Measurements from ENCODE around the gene IL1A. TPM values are rescaled to one million over a fixed set of nuclear protein-coding genes. Genes with fewer than 3 reads are reported as not detected.

The IL1A gene
- total and polyA plus RNA-seq, 10 of the 15 experiments (the other 5 are each of a cell fraction or from before 2014, with no cell fraction given), result 0.10 to 8.7 (median 6.9) TPM

DNA sequence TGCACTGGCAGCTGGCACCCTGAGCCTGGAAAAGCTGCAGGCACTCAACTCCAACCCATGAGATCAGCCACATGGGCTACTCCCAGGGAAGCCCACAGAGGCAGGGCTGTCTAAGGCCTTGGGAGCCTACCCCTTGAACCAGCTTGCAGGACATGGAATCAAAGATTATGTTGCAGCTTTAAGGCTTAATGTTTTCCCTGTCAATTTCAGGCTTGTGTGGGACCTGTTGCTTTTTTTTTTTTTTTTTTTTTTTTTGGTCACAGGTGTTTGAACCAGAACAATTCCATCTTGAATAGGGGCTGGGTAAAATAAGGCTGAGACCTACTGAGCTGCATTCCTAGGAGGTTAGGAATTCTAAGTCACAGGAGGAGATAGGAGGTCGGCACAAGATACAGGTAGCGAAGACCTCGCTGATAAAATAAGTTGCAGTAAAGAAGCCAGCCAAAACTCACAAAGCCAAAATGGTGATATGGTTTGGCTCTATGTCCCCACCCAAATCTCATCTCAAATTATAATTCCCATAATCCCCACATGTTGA lies 7.5 kb upstream of the IL1A start:
- FAIRE-seq (no peak), ATAC-seq (no peak), DNase-seq (ENCODE audit: low read depth, low spot score) (no peak)
- Histone ChIP-seq H3K36me3 (ENCODE audit: control insufficient read depth in 2 of 2, insufficient read depth in 2 of 2, low read length in 1 of 2) (no peaks in the 10 kb centered on the region), H2AFZ (ENCODE audit: control insufficient read depth, low read depth, low read length) (no peak overlapping the region), H3K4me3 (no peak overlapping the region), H3K27ac (ENCODE audit: control insufficient read depth, insufficient read depth) (no peak overlapping the region), H3K9me3 (replicated peaks; ENCODE audit: control insufficient read depth, insufficient read depth, low read length) (peaks cover 2% of the 10 kb centered on the region; the same call in 2 of the 3 replicates), H3K4me1 (ENCODE audit: control insufficient read depth, insufficient read depth, low read length) (peaks cover 13% of the 10 kb centered on the region), H3K79me2 (ENCODE audit: control insufficient read depth, insufficient read depth, low read length) (no peaks in the 10 kb centered on the region), H3K9ac (ENCODE audit: control insufficient read depth, insufficient read depth, low read length) (no peak overlapping the region), H3K27me3 (replicated peaks in 1 of 2; ENCODE audit: control insufficient read depth in 2 of 2, insufficient read depth in 2 of 2, low read length in 1 of 2) (no peaks in the 10 kb centered on the region), H4K20me1 (ENCODE audit: control insufficient read depth, insufficient read depth) (no peaks in the 10 kb centered on the region), H3K4me2 (ENCODE audit: control insufficient read depth, insufficient read depth) (no peak overlapping the region)
- no peak for TF ChIP-seq NFIC (IDR thresholded peaks at IDR 0.05; ENCODE audit: low read depth, low read length)
- TF ChIP-seq, protein P1, sequence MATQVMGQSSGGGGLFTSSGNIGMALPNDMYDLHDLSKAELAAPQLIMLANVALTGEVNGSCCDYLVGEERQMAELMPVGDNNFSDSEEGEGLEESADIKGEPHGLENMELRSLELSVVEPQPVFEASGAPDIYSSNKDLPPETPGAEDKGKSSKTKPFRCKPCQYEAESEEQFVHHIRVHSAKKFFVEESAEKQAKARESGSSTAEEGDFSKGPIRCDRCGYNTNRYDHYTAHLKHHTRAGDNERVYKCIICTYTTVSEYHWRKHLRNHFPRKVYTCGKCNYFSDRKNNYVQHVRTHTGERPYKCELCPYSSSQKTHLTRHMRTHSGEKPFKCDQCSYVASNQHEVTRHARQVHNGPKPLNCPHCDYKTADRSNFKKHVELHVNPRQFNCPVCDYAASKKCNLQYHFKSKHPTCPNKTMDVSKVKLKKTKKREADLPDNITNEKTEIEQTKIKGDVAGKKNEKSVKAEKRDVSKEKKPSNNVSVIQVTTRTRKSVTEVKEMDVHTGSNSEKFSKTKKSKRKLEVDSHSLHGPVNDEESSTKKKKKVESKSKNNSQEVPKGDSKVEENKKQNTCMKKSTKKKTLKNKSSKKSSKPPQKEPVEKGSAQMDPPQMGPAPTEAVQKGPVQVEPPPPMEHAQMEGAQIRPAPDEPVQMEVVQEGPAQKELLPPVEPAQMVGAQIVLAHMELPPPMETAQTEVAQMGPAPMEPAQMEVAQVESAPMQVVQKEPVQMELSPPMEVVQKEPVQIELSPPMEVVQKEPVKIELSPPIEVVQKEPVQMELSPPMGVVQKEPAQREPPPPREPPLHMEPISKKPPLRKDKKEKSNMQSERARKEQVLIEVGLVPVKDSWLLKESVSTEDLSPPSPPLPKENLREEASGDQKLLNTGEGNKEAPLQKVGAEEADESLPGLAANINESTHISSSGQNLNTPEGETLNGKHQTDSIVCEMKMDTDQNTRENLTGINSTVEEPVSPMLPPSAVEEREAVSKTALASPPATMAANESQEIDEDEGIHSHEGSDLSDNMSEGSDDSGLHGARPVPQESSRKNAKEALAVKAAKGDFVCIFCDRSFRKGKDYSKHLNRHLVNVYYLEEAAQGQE (IDR thresholded peaks at IDR 0.05; ENCODE audit: low read depth, low read length), result no peak
- no peak for TF ChIP-seq BRCA1 (IDR thresholded peaks at IDR 0.05; ENCODE audit: low read depth, low read length)
- no peak for TF ChIP-seq MEF2A (IDR thresholded peaks at IDR 0.05; ENCODE audit: insufficient read depth, low read depth, low read length)
- no peak for TF ChIP-seq HDGF (IDR thresholded peaks at IDR 0.05)
- SMC1A ChIA-PET (ENCODE audit: uncharacterized antibody, unreplicated experiment), result interaction anchor here (0.9 to 6.5 kb wide), 2 partner anchors 8 to 9 kb away, joined by 3 to 57 read pairs; partner anchors contain the start of gene IL1A
- BruUV-seq (replicated peaks), result no TSS peak
- POLR2A ChIA-PET, result no interaction called here
- WGBS (ENCODE audit: insufficient coverage, insufficient replicate concordance, low lambda C conversion rate, missing lambda C conversion rate), result 100% methylated on average over 3 of the region's 3 CpGs
- RAD21 ChIA-PET (ENCODE audit: unreplicated experiment), result interaction anchor here (0.6 kb wide), 1 partner anchor 150 kb away, joined by 3 read pairs; no protein-coding TSS in a partner anchor
- CTCF ChIA-PET, result interaction anchor here (1.1 to 1.3 kb wide), 2 partner anchors 43 to 93 kb away, joined by 3 read pairs; no protein-coding TSS in a partner anchor
- intact Hi-C loops (cut with micrococcal nuclease; ENCODE audit: unreplicated experiment) (no loop called here), in situ Hi-C loops (cut with MboI) (no loop called here)

Measured in GM12878 (cell line).